NCI-H2029 treated with DMSO at 0.1 percent for 48 hours (cell line): ENCODE results near the gene PHTF1.
"Not testable (repeated sequence)": the region's sequence is repeated elsewhere in the genome, so short reads cannot be mapped to it uniquely, and the experiment has no call there.

Experiments
- DNase-seq: peaks from one replicate; lab custom pipeline; 2025; lab: John Stamatoyannopoulos, UW

PHTF1 gene

GRCh38 chr1:113718621-113719020, 40.7 kb downstream of the PHTF1 start:
- DNase-seq: not testable (repeated sequence)

GRCh38 chr1:113717506-113717905, 41.8 kb downstream of the PHTF1 start:
- not testable (repeated sequence) for DNase-seq

DNA sequence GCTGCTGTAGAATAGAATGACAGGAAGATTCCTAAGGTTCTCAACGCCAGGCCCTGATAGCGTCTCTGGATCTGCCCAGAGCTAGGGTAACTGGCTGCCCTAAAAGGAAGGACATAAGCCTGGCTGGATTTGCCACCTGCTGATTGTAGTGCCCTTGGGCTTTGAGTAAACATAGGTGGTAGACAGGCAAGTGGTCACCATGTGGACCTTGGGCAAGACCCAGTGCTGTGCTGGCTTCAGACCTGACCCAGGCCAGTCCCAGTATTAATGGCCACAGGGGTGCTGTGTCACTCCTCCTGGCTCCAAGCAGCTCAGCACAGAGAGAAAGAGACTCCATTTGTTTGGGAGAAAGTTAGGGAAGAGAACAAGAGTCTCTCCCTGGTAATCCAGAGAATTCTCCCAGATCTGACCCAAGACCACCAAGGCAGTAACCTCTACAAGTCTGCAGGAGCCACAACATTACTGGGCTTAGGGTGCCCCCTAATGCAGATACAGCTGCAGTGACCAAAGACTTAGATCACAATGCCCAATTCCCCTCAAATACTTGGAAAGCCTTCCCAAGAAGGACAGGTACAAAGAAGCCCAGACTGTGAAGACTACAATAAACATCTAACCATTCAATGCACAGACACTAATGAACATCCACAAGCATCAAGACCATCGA, 44.5 kb downstream of the PHTF1 start:
- no peak for DNase-seq

DNA sequence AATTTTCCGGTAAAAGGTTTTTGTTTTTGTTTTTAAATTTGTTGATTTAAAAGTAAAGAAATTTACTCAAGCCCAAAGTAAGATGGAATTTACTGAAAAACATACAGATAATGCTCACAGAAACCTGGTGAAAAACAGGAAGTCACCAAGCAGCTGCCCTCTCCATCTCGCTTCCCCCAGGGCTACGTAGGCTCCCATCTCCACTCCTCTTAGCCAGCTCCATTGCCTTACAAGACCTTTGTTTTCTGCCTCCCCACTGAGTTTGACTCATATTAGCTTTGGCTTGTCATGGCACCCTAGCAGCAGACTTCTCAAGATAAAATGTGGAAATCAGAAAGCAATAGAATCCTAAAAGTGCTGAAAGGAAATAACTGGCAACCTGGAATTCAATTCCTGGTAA, 57.9 kb downstream of the PHTF1 start:
- no peak for DNase-seq

GRCh38 chr1:113694910-113695309, 64.4 kb downstream of the PHTF1 start:
- no peak for DNase-seq

GRCh38 chr1:113692824-113693431, 66.4 kb downstream of the PHTF1 start:
- no peak for DNase-seq

GRCh38 chr1:113692342-113692741, 66.9 kb downstream of the PHTF1 start:
- DNase-seq: no peak

DNA sequence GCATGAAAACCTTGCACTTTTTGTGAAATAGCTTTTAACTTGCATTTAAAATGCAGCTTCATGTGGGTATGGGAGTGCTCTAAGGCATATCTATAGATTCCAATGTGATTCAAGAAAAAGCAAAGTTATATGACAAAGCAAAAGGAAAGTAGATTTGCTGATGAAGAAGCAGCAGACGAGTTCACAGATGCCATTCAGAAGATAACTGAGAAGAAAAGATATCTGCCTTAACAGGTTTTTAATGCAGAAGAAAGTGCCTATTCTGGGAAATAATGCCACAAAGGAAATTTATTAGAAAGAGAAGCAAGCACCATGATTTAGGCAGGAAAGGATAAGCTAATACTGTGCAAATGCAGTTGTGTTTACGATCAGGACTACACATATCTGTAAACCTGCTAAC, 68.1 kb downstream of the PHTF1 start:
- DNase-seq: no peak

- DNase-seq: no peak
Observed at GRCh38 chr1:113686891-113687618, 72.2 kb downstream of the PHTF1 start.

DNA sequence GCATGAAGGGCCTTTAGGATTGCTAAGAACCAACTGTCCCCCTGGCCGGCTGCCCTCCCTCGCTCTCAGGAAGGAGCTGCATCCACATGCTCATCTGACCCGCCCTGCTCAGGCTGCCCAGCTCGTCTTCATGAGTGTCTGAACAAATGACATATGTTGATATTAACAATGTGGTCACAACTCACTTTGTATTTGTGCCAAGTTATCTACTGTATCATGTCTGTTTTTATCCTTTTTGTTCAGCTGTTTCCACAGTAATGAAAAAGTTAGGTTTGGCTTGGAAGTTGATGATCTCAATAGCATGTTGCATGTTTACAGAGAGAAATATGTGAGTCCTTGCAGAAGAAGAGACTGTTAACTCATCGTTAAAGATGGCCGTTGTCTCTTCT, 75.1 kb downstream of the PHTF1 start:
- no peak for DNase-seq

DNA sequence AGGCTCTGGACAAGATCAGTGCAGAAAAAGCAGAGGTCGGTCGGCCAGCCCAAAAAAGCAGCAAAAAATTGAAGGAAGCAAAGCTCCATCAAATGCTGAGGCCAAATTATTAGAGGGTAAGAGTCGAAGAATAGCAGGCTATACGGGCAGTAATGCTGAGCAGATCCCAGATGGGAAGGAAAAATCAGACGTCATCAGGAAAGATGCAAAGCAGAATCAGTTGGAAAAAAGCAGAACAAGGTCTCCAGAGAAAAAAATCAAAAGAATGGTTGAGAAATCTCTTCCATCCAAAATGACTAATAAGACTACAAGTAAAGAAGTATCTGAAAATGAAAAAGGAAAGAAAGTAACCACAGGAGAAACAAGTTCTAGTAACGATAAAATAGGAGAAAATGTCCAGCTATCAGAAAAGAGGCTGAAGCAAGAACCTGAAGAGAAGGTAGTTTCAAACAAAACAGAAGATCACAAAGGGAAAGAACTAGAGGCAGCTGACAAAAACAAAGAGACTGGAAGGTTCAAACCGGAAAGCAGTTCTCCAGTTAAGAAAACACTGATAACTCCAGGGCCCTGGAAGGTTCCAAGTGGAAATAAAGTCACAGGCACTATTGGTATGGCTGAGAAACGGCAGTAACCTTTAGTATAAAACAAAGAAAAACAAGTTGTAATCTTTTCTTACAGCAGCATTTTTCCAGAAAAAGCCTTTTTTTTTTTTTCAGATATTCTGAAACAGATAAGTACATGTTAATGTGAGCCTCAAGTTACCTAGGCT, 75.7 kb downstream of the PHTF1 start:
- DNase-seq: no peak

- DNase-seq: no peak
Observed at GRCh38 chr1:113681596-113682337, 77.5 kb downstream of the PHTF1 start.

DNA sequence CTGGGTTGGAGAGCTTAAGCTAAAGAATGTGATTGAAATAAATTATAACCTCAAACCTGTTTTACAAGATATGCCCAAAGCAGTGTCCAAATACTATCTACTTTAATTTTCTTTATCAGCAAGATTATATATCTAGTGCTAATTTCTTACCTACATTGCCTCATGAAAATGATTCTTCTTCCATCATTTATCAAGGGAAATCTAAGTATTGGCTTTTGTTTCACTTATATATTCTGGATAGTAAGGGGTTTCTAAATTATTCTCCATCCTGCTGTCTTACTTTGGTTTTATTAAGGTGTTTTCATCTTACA, 81.2 kb downstream of the PHTF1 start:
- no peak for DNase-seq

GRCh38 chr1:113677250-113678158, 81.8 kb downstream of the PHTF1 start:
- DNase-seq: peak; percentile 48

DNA sequence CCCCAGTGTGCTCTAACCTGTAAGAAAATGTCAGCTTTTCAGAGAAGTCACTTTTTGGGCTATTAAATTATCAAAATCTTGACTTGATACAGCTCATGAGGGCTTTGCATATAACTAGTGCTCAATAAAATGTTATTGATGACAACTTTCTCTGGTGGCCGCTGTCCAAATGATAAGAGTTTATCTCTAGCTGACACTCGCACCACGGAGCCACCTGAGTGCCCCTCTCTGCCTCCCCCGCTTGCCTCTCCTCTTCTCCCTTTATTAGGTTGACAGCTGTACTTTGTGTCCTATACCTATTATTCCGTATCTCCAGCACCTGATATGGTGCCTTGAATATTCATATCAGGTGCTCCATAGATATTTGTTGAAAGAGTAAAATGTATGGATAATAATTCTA, 82.8 kb downstream of the PHTF1 start:
- no peak for DNase-seq

GRCh38 chr1:113675302-113675701, 84.0 kb downstream of the PHTF1 start:
- DNase-seq: no peak

DNA sequence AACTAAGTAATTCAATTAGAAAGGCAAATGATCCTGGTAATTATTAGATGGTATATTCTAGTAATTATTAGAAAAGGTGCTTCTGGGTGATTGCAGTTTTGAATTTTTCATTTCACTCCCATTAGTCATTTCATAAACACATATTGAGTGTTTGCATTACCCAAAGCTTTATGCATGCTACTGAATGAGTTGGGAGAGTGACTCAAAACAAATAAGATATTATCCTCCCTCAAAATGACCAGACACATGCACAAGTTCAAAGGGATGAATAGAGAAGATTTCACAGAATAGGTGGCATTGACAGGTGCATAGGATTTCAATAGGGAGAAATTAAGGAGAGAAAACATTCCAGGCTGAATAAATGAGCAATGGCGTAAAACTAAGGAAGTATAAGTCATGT, 84.7 kb downstream of the PHTF1 start:
- DNase-seq: no peak

DNA sequence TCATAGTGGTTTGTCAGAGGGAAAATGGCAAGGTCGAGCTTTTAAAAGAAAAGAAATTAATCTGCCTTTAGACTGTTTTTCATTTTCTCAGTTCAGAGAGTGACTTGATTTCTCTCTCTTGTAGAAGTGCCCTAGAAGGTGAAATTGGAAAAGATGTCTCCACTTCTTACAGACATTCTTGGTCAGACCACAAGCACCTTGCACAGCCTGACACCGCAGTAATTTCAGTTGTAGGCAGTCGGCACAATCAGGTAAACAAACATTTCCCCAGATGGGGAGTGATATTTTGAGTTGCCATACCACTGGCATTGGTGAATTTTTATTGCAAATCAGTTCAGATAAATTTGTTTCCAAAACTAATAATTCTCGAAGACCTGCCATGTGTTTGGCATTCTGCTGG, 86.8 kb downstream of the PHTF1 start:
- DNase-seq: no peak

- no peak for DNase-seq
Observed at GRCh38 chr1:113670650-113671049, 88.6 kb downstream of the PHTF1 start.

- no peak for DNase-seq
Observed at GRCh38 chr1:113669988-113670387, 89.3 kb downstream of the PHTF1 start.

DNA sequence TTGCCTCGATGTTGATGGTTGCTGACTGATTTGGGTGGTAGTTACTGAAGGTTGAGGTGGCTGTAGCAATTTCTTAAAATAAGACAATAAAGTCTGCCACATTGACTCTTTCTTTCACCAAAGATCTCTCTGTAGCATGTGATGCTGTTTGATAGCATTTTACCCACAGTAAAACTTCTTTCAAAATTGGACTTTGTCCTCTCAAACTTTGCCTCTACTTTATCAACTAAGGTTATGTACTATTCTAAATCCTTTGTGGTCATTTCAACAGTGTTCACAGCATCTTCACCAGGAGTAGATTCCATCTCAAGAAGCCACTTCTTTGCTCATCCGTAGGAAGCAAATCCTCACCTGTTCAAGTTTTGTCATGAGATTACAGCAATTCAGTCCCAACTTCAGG, 93.2 kb downstream of the PHTF1 start:
- no peak for DNase-seq
